Liver (tissue), 9 donors: ENCODE measurements around the gene TNFSF10. TPM values are rescaled to one million over a fixed set of nuclear protein-coding genes. Genes with fewer than 3 reads are reported as not detected.

Source experiments
- DNase-seq: peaks from one replicate; pipeline ENCODE4 v3.0.0-alpha.2; 2017; ENCODE audit warnings: low spot score
- H3K27ac ChIP-seq, 2 donors: one replicate each; pipeline ENCODE4 v1.7.0; 2013; ENCODE audit warnings: inconsistent platforms in 2 of 2, low read length in 2 of 2, control low read depth in 1 of 2, low read depth in 1 of 2, mild to moderate bottlenecking in 1 of 2
- H3K27me3 ChIP-seq, 4 donors: one replicate each; pipeline versions ENCODE4 v1.6.1 to v1.7.0; 2013; ENCODE audit warnings: low read length in 3 of 4, inconsistent platforms in 1 of 4, mild to moderate bottlenecking in 1 of 4, moderate library complexity in 1 of 4; ENCODE audit not compliant: control insufficient read depth in 4 of 4, insufficient read depth in 4 of 4
- H3K36me3 ChIP-seq, 4 donors: one replicate each; pipeline versions ENCODE4 v1.6.1 to v1.7.0; 2013; ENCODE audit warnings: low read length in 3 of 4, mild to moderate bottlenecking in 3 of 4, low read depth in 1 of 4, moderate library complexity in 1 of 4; ENCODE audit not compliant: control insufficient read depth in 4 of 4, insufficient read depth in 3 of 4
- H3K4me1 ChIP-seq, 4 donors: one replicate each; pipeline versions ENCODE4 v1.6.1 to v1.7.0; 2013; ENCODE audit warnings: low read length in 3 of 4, mild to moderate bottlenecking in 3 of 4, moderate library complexity in 1 of 4; ENCODE audit not compliant: control insufficient read depth in 4 of 4, insufficient read depth in 4 of 4
- H3K4me3 ChIP-seq, 3 donors: one replicate each; pipeline versions ENCODE4 v1.6.1 to v1.7.0; 2013; ENCODE audit warnings: low read length in 3 of 3, control low read depth in 1 of 3, low read depth in 1 of 3, mild to moderate bottlenecking in 1 of 3
- H3K9ac ChIP-seq, 2 donors: one replicate each; pipeline ENCODE4 v1.7.0; 2013; ENCODE audit warnings: low read length in 2 of 2, mild to moderate bottlenecking in 2 of 2, moderate library complexity in 2 of 2, control low read depth in 1 of 2, low read depth in 1 of 2
- H3K9me3 ChIP-seq, 4 donors: one replicate each; pipeline versions ENCODE4 v1.6.1 to v1.7.0; 2013; ENCODE audit warnings: low read length in 3 of 4; ENCODE audit not compliant: control insufficient read depth in 4 of 4
- ATF3 ChIP-seq: IDR thresholded peaks from 2 replicates; pipeline ENCODE4 v1.6.1; 2016; ENCODE audit warnings: antibody characterized with exemption
- CTCF ChIP-seq: fragments of 150-350 bp; IDR thresholded peaks from 2 replicates; pipeline ENCODE4 v1.5.1; 2017; ENCODE audit warnings: improper control_type of control experiment, low read depth, low read length; ENCODE audit not compliant: missing input control
- FOXA1 ChIP-seq: IDR thresholded peaks from 2 replicates; pipeline ENCODE4 v1.6.1; 2016; ENCODE audit warnings: antibody characterized with exemption
- FOXA2 ChIP-seq: IDR thresholded peaks from 2 replicates; pipeline ENCODE4 v1.6.1; 2016; ENCODE audit warnings: antibody characterized with exemption
- GABPA ChIP-seq, 2 donors: IDR thresholded peaks in 1 of 2; conservative IDR thresholded peaks in 1 of 2; 2 replicates each; pipeline ENCODE4 v1.6.1; 2016; ENCODE audit warnings: antibody characterized with exemption in 2 of 2, mild to moderate bottlenecking in 1 of 2, moderate library complexity in 1 of 2
- HNF4A ChIP-seq, 2 donors: conservative IDR thresholded peaks; 2 replicates each; pipeline ENCODE4 v1.6.1; 2016; ENCODE audit warnings: antibody characterized with exemption in 2 of 2, mild to moderate bottlenecking in 2 of 2
- HNF4G ChIP-seq: IDR thresholded peaks from 2 replicates; pipeline ENCODE4 v1.6.1; 2016; ENCODE audit warnings: antibody characterized with exemption
- JUND ChIP-seq, 2 donors: IDR thresholded peaks; 2 replicates each; pipeline ENCODE4 v1.6.1; 2016; ENCODE audit warnings: antibody characterized with exemption in 2 of 2
- RAD21 ChIP-seq, 2 donors: IDR thresholded peaks; 2 replicates each; pipeline ENCODE4 v1.6.1; 2016; ENCODE audit warnings: antibody characterized with exemption in 2 of 2, mild to moderate bottlenecking in 2 of 2
- RXRA ChIP-seq, 2 donors: IDR thresholded peaks; 2 replicates each; pipeline ENCODE4 v1.6.1; 2017 to 2018; ENCODE audit warnings: antibody characterized with exemption in 2 of 2, mild to moderate bottlenecking in 1 of 2
- SP1 ChIP-seq: IDR thresholded peaks from 2 replicates; pipeline ENCODE4 v1.6.1; 2018; ENCODE audit warnings: antibody characterized with exemption, mild to moderate bottlenecking
- YY1 ChIP-seq: IDR thresholded peaks from 2 replicates; pipeline ENCODE4 v1.6.1; 2016; ENCODE audit warnings: antibody characterized with exemption, mild to moderate bottlenecking
- WGBS: extraction: QIAGEN DNeasy Blood & Tissue Kit; methylation state at CpG from one replicate; pipeline ENCODE4 v1.1.7; 2013; 5-methylcytosine and 5-hydroxymethylcytosine counted together
- polyA plus RNA-seq, 2 donors: library from polyadenylated mRNA; stranded (reverse) in 1 of 2; unstranded in 1 of 2; fragments of 200-250 nt in 1 of 2; fragments of >200 nt in 1 of 2; fragmentation: Nextera tagmentation in 1 of 2; extraction: Ambion mirVana in 1 of 2; gene quantifications; one replicate each; pipeline versions ENCODE4 v1.2.1 to v1.2.3, GENCODE V29; 2013 to 2015
- total RNA-seq, 2 donors: library from RNA; depleted of rRNA; stranded (reverse); fragments of >200 nt; gene quantifications; one replicate each; pipeline ENCODE4 v1.2.3, GENCODE V29; 2014
- TF ChIP-seq, protein P1 (sequence below): IDR thresholded peaks from 2 replicates; pipeline ENCODE4 v1.6.1; 2016; ENCODE audit warnings: antibody characterized with exemption, mild to moderate bottlenecking
- TF ChIP-seq, protein P2 (sequence below): IDR thresholded peaks from 2 replicates; pipeline ENCODE4 v1.6.1; 2016; ENCODE audit warnings: antibody characterized with exemption
- donor health status: healthy.
- donor health status: healthy.
- donor health status: healthy.
- donor health status: healthy.
- donor health status: healthy.

Gene TNFSF10
- total and polyA plus RNA-seq, 4 donors, result 16.2 to 67.1 (median 37.5) TPM

GRCh38 chr3:172470588-172470987 lies 52.6 kb downstream of the TNFSF10 start:
- H3K27me3 ChIP-seq, result no peaks in the 10 kb centered on the region
- 94% methylated on average over 1 of the region's 1 CpG for WGBS
- no peaks in the 10 kb centered on the region for H3K4me1 ChIP-seq
- H3K4me3 ChIP-seq, result no peak overlapping the region
- no peaks in the 10 kb centered on the region for H3K9me3 ChIP-seq
- DNase-seq, result no peak
- H3K9ac ChIP-seq, result no peak overlapping the region
- no peak overlapping the region for H3K27ac ChIP-seq
- H3K36me3 ChIP-seq, result no peaks in the 10 kb centered on the region
- TF ChIP-seq FOXA1, result no peak
- TF ChIP-seq RAD21 (IDR thresholded peaks at IDR 0.05), result no peak
- TF ChIP-seq CTCF, result no peak
- TF ChIP-seq, protein P1, sequence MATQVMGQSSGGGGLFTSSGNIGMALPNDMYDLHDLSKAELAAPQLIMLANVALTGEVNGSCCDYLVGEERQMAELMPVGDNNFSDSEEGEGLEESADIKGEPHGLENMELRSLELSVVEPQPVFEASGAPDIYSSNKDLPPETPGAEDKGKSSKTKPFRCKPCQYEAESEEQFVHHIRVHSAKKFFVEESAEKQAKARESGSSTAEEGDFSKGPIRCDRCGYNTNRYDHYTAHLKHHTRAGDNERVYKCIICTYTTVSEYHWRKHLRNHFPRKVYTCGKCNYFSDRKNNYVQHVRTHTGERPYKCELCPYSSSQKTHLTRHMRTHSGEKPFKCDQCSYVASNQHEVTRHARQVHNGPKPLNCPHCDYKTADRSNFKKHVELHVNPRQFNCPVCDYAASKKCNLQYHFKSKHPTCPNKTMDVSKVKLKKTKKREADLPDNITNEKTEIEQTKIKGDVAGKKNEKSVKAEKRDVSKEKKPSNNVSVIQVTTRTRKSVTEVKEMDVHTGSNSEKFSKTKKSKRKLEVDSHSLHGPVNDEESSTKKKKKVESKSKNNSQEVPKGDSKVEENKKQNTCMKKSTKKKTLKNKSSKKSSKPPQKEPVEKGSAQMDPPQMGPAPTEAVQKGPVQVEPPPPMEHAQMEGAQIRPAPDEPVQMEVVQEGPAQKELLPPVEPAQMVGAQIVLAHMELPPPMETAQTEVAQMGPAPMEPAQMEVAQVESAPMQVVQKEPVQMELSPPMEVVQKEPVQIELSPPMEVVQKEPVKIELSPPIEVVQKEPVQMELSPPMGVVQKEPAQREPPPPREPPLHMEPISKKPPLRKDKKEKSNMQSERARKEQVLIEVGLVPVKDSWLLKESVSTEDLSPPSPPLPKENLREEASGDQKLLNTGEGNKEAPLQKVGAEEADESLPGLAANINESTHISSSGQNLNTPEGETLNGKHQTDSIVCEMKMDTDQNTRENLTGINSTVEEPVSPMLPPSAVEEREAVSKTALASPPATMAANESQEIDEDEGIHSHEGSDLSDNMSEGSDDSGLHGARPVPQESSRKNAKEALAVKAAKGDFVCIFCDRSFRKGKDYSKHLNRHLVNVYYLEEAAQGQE, result no peak

GRCh38 chr3:172467170-172467824 lies 55.9 kb downstream of the TNFSF10 start:
- H3K27ac ChIP-seq, result no peak overlapping the region
- WGBS, result 85% methylated on average over 2 of the region's 2 CpGs
- no peaks in the 10 kb centered on the region for H3K36me3 ChIP-seq
- H3K4me3 ChIP-seq, result no peak overlapping the region
- no peaks in the 10 kb centered on the region for H3K4me1 ChIP-seq
- no peak for DNase-seq
- TF ChIP-seq, protein P1, result no peak
- TF ChIP-seq CTCF (no peak), HNF4A (conservative IDR thresholded peaks at IDR 0.05) (no peak), RAD21 (IDR thresholded peaks at IDR 0.05) (no peak), RXRA (IDR thresholded peaks at IDR 0.05) (no peak), ATF3 (no peak), GABPA (IDR thresholded peaks at IDR 0.05 in 1 of 2, conservative IDR thresholded peaks at IDR 0.05 in 1 of 2) (no peak), JUND (IDR thresholded peaks at IDR 0.05) (no peak), YY1 (no peak), FOXA2 (no peak), SP1 (no peak), FOXA1 (no peak), HNF4G (no peak)
- TF ChIP-seq, protein P2, sequence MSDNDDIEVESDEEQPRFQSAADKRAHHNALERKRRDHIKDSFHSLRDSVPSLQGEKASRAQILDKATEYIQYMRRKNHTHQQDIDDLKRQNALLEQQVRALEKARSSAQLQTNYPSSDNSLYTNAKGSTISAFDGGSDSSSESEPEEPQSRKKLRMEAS, result no peak
- H3K9me3 ChIP-seq, result no peaks in the 10 kb centered on the region
- H3K9ac ChIP-seq, result no peak overlapping the region
- H3K27me3 ChIP-seq, result no peaks in the 10 kb centered on the region
